Measurements from ENCODE around the gene CCNY. TPM values are rescaled to one million over a fixed set of nuclear protein-coding genes. Genes with fewer than 3 reads are reported as not detected.

The CCNY gene
- total RNA-seq, 2 experiments from 2014 or later: 42.2 to 48.8 TPM

DNA sequence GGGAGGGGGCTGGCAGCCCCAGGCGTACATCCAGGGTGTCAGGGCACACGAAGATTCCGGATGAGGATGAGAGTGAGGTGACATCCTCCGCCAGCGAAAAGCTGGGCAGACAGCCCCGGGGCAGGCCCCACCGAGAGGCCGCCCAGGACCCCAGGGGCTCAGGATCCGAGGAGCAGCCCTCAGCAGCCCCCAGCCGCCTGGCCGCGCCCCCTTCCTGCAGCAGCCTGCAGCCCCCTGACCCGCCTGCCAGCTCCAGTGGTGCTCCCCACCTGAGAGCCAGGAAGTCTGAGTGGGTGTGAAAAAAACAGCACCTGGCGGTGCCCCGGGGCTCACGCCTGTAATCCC is 272.0 kb downstream of the CCNY start:
- Mint-ChIP-seq H3K4me1 (ENCODE audit: low read depth) (peaks cover 5% of the 10 kb centered on the region), H3K4me3 (no peak overlapping the region), H3K27me3 (peaks cover 48% of the 10 kb centered on the region), H3K9me3 (peaks cover 5% of the 10 kb centered on the region), H3K36me3 (ENCODE audit: low read depth) (no peaks in the 10 kb centered on the region), H3K27ac (no peak overlapping the region)
- intact Hi-C loops (cut with micrococcal nuclease): no loop called here
- POLR2A ChIA-PET: no interaction called here
- DNase-seq (no peak), ATAC-seq (no peak)
- no peak for TF ChIP-seq CTCF (IDR thresholded peaks at IDR 0.05)
- CTCF ChIA-PET: no interaction called here

DNA sequence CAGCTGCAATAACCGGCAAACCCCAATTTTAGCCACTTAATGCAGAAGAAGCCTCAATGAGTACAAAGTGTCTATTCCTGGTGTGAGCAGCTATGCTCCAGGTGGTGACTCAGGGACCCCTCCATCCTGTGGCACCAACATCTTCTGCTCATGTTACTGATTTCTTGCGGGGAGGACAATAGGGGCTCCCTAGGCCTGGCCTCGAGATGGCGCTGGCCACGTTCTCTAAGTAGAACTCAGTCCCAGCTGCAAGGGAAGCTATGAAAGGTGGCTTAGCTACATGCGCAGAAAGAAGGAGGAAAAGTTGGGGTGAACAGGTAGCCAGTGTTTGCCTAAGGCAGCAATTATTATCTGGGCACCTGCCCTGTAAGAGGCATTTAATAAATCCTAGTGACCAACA is 275.4 kb downstream of the CCNY start:
- ATAC-seq (no peak), DNase-seq (no peak)
- CTCF ChIA-PET: interaction anchor here (1.0 to 2.9 kb wide), 2 partner anchors 24 to 31 kb away, joined by 3 to 13 read pairs; no protein-coding TSS in a partner anchor
- POLR2A ChIA-PET: no interaction called here
- intact Hi-C loops (cut with micrococcal nuclease): no loop called here
- H3K27ac Mint-ChIP-seq: no peak overlapping the region
- H3K27me3 Mint-ChIP-seq: peaks cover 32% of the 10 kb centered on the region
- no peak overlapping the region for H3K4me3 Mint-ChIP-seq
- H3K4me1 Mint-ChIP-seq (ENCODE audit: low read depth): peaks cover 5% of the 10 kb centered on the region
- TF ChIP-seq CTCF (IDR thresholded peaks at IDR 0.05): no peak
- H3K36me3 Mint-ChIP-seq (ENCODE audit: low read depth): no peaks in the 10 kb centered on the region
- peaks cover 5% of the 10 kb centered on the region for H3K9me3 Mint-ChIP-seq

DNA sequence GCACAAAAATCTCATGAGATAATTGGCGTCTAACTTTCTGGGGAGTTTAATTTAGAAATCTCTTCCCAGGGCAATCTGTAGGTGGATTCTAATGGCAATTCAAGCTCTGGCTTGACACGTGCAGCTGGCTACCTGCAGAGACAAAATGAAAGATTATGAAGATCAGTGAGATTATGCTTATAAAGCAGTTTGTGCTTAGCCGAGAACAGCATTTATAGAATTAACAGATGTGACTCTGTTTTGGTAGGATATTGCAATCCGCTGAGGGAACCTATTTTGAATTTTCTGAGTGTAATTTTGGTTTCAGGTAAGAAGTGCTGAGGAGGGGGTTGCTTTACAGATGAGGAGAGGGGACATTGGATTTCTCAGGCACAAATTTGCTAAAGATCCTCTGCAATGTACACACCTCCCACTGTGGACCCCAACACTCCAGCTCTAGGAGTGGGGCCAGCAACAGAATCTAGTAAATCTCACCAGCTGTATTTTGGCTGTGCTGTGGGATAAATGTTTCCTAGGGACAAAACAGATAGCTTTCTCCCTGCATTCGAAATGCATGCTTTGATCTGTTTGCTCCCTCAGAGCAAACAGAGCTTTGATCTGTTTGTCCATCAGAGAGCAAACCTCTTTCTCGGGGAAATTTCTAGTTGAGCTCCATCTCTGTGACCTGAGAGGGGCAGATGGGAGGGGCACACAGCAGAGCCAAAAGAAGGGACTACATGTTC is 276.2 kb downstream of the CCNY start:
- intact Hi-C loops (cut with micrococcal nuclease): no loop called here
- ChIA-PET CTCF (interaction anchor here (1.0 to 2.9 kb wide), 4 partner anchors 18 to 335 kb away, joined by 3 to 13 read pairs (median 3); no protein-coding TSS in a partner anchor), POLR2A (no interaction called here)
- H3K36me3 Mint-ChIP-seq (ENCODE audit: low read depth): no peaks in the 10 kb centered on the region
- DNase-seq (no peak), ATAC-seq (no peak)
- peaks cover 25% of the 10 kb centered on the region for H3K27me3 Mint-ChIP-seq
- H3K27ac Mint-ChIP-seq: no peak overlapping the region
- no peak for TF ChIP-seq CTCF (IDR thresholded peaks at IDR 0.05)
- no peak overlapping the region for H3K4me3 Mint-ChIP-seq
- H3K4me1 Mint-ChIP-seq (ENCODE audit: low read depth): peaks cover under 1% of the 10 kb centered on the region
- peaks cover 5% of the 10 kb centered on the region for H3K9me3 Mint-ChIP-seq

DNA sequence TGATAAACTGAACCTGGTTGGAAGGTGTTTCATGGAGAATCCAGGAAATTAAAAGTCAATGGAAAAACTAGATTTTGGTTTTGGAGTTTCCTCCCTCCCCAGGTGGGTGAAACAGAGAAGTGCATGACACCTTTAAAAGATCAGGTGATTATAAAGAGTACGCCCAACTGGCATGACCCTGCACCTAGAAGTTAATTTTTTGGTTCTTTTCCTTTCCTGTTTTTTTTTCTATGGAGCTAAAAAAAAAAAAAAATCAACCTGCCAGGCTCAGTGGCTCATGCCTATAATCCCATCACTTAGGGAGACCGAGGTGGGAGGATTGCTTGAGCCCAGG is 276.8 kb downstream of the CCNY start:
- H3K9me3 Mint-ChIP-seq: peaks cover 5% of the 10 kb centered on the region
- H3K4me3 Mint-ChIP-seq: no peak overlapping the region
- ChIA-PET POLR2A (no interaction called here), CTCF (interaction anchor here (1.1 to 2.9 kb wide), 3 partner anchors 19 to 335 kb away, joined by 3 to 13 read pairs (median 3); no protein-coding TSS in a partner anchor)
- DNase-seq: no peak
- H3K36me3 Mint-ChIP-seq (ENCODE audit: low read depth): no peaks in the 10 kb centered on the region
- peaks cover 22% of the 10 kb centered on the region for H3K27me3 Mint-ChIP-seq
- no peak for TF ChIP-seq CTCF (IDR thresholded peaks at IDR 0.05)
- H3K4me1 Mint-ChIP-seq (ENCODE audit: low read depth): no peaks in the 10 kb centered on the region
- no peak overlapping the region for H3K27ac Mint-ChIP-seq
- intact Hi-C loops (cut with micrococcal nuclease): no loop called here
- ATAC-seq: no peak

DNA sequence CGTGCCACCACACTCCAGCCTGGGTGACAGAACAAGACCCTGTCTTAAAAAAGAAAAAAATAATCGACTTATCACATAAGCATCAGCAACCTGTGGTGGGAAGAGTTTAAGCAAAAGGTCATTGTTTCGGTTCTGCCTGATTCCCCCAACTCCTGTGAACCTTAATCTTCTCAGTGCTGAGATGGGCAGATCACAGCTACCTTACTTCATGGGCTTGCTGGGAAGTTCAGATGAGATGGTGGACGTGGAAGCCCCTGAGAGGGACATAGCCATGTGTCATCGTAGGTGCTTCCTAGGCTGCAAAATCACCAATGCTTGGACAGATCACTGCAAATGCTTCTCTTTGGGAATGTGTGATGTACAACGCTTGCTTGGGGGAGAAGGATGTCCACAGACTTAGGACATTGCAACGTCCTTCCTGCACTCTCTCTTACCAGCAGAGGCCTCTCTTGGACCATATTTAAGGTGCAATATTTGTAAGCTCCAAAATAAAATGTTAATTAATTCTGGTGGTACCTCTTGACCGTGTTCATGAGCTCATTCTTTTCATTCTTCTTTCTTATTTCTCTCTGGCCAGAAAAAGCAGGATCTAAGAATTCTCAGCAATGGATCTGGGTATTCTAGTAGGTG is 277.4 kb downstream of the CCNY start:
- no peak for TF ChIP-seq CTCF (IDR thresholded peaks at IDR 0.05)
- DNase-seq (no peak), ATAC-seq (no peak)
- Mint-ChIP-seq H3K27ac (no peak overlapping the region), H3K4me3 (no peak overlapping the region), H3K27me3 (peaks cover 21% of the 10 kb centered on the region), H3K4me1 (ENCODE audit: low read depth) (no peaks in the 10 kb centered on the region), H3K9me3 (peaks cover 5% of the 10 kb centered on the region), H3K36me3 (ENCODE audit: low read depth) (no peaks in the 10 kb centered on the region)
- ChIA-PET CTCF (interaction anchor here (1.1 to 2.9 kb wide), 4 partner anchors 10 to 336 kb away, joined by 3 to 13 read pairs (median 4); no protein-coding TSS in a partner anchor), POLR2A (no interaction called here)
- intact Hi-C loops (cut with micrococcal nuclease): no loop called here

Measured in activated CD8-positive, alpha-beta T cell treated with anti-CD3 and anti-CD28 coated beads for 36 hours (primary cell).